SH-SY5Y (cell line): Measurements from ENCODE around the gene EDRF1.

ENCODE experiments used
- GATA2 ChIP-seq: IDR thresholded peaks from 2 replicates; pipeline ENCODE4 v1.6.1; 2011; ENCODE audit warnings: mild to moderate bottlenecking, low read depth, low read length
- GATA3 ChIP-seq: IDR thresholded peaks from 2 replicates; pipeline ENCODE4 v1.6.1; 2011; ENCODE audit warnings: low read depth, mild to moderate bottlenecking, low read length, moderate library complexity

- TF ChIP-seq GATA2: no peak
- no peak for TF ChIP-seq GATA3
Observed at GRCh38 chr10:125726914-125727313, 7.4 kb downstream of the EDRF1 start.
